ENCODE measurements around the gene NTM. TPM values are rescaled to one million over a fixed set of nuclear protein-coding genes. Genes with fewer than 3 reads are reported as not detected.

Gene NTM
- total RNA-seq, 1 experiment from 2014 or later = not detected

DNA sequence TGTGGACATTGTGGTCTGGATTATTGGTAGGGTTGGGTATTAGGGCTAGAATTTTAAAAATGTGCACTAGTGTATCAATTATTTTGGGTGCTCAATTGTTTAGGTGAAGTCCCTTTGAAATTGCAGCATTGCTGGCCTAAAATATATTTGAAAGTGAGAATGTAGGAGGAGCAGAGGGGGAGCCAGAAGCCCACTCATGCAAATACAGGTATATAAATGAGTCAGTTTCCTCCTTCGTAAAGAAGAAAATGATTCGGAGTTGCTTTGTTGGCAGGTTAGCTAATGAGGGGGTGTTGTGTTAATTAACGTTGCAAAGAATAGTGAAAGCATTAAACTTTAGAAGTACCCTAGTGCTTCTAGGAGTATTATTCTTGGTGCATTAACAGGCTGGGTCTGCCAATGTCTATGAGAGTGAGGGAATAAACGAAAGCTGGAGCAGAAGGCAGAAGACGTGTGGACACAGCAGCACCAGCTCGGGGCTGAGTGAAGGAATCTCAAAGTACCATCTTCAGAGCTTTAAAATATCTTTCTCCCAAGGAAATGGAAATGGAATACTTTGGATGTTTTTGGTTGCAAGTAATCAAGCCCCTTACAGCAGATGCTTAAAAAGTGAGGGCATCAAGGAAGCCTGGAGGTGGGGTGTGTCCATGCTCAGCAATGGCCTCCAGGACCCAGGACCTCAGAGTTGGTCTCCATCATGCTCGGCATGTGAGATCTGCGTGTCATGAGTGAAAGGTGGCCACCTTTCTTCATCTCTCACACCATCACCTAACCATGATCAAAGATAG is 522.9 kb downstream of the NTM start:
- no TSS peak for BruUV-seq (replicated peaks)

More for the DNA sequence above, 522.9 kb downstream of the NTM start:
- Histone ChIP-seq H3K4me2 (ENCODE audit: low read length) (no peak overlapping the region), H3K9me2 (ENCODE audit: insufficient read depth) (no peaks in the 10 kb centered on the region), H4K20me1 (ENCODE audit: insufficient read depth) (no peaks in the 10 kb centered on the region), H2AFZ (ENCODE audit: low read depth, low read length, poor library complexity, severe bottlenecking) (no peak overlapping the region), H3K79me2 (ENCODE audit: insufficient read depth, low read length) (no peaks in the 10 kb centered on the region), H3K4me3 (replicated peaks in 1 of 2; ENCODE audit: low read depth in 1 of 2, low read length in 2 of 2) (no peak overlapping the region), H3K9ac (ENCODE audit: low read length) (no peak overlapping the region), H3K36me3 (ENCODE audit: control insufficient read depth in 1 of 2, insufficient read depth in 2 of 2, low read length in 2 of 2) (no peaks in the 10 kb centered on the region), H3K27ac (ENCODE audit: low read depth, low read length) (no peak overlapping the region), H3K27me3 (ENCODE audit: insufficient read depth, low read length) (no peaks in the 10 kb centered on the region), H3K4me1 (ENCODE audit: control insufficient read depth in 1 of 2, insufficient read depth in 2 of 2, low read length in 2 of 2) (no peaks in the 10 kb centered on the region), H3K9me3 (ENCODE audit: control insufficient read depth in 1 of 2, insufficient read depth in 1 of 2, low read depth in 1 of 2, low read length in 2 of 2) (peaks cover 0 to 24% of the 10 kb centered on the region in 2 experiments; a peak in 2 of 4 replicates)
- ChIA-PET CTCF (no interaction called here), RAD21 (ENCODE audit: low non-redundant PET in 1 of 2, low total read pairs in 2 of 2, uncharacterized antibody in 2 of 2, unreplicated experiment in 2 of 2) (no interaction called here), POLR2A (no interaction called here)
- intact Hi-C loops (cut with micrococcal nuclease) = no loop called here
- DNase-seq (ENCODE audit: low read depth, low spot score) (no peak), ATAC-seq (no peak)
- TF ChIP-seq CTCF (IDR thresholded peaks at IDR 0.05 in 2 of 3, conservative IDR thresholded peaks at IDR 0.05 in 1 of 3; ENCODE audit: borderline replicate concordance in 1 of 3, insufficient read depth in 1 of 3, low read depth in 2 of 3, low read length in 2 of 3) = no peak
- no peak for TF ChIP-seq ZNF274 (IDR thresholded peaks at IDR 0.05; ENCODE audit: low read depth, low read length)
- TF ChIP-seq RAD21 (IDR thresholded peaks at IDR 0.05; ENCODE audit: low read depth) = no peak
- TF ChIP-seq SIN3A (IDR thresholded peaks at IDR 0.05; ENCODE audit: low read depth) = no peak
- no peak for TF ChIP-seq ELF1 (IDR thresholded peaks at IDR 0.05; ENCODE audit: borderline replicate concordance, low read depth)

Measured in HCT116 (cell line).